Ovary (tissue), 3 donors: ENCODE data around the gene FSTL5.

ENCODE experiments used
- CTCF ChIP-seq, 3 donors: fragments of 450-650 bp in 2 of 3; fragments of 200-600 bp in 1 of 3; IDR thresholded peaks; one replicate each; pipeline versions ENCODE4 v1.5.1 to v1.8.0; 2016 to 2022; ENCODE audit warnings: antibody characterized with exemption in 3 of 3, mild to moderate bottlenecking in 1 of 3
- EP300 ChIP-seq: sonication (generic); formaldehyde crosslinking; IDR thresholded peaks from one replicate; pipeline ENCODE4 v1.6.1; 2017; ENCODE audit warnings: antibody characterized with exemption
- POLR2A ChIP-seq: fragments of 450-650 bp; IDR thresholded peaks from one replicate; pipeline ENCODE4 v1.6.1; 2017; ENCODE audit warnings: antibody characterized with exemption, mild to moderate bottlenecking, moderate library complexity
- donor health status: DM: no; HTN: no; CAD: no.

GRCh38 chr4:161525121-161525520 is 638.7 kb downstream of the FSTL5 start:
- TF ChIP-seq CTCF (IDR thresholded peaks at IDR 0.05) (no peak), POLR2A (no peak), EP300 (no peak)
